H1 (cell line): Measurements from ENCODE around the gene DENND4A. TPM values are rescaled to one million over a fixed set of nuclear protein-coding genes. Genes with fewer than 3 reads are reported as not detected.

ENCODE experiments used
- CTCF ChIA-PET: fragments of 300-600 bp; sonication (Branson Sonifier 250); formaldehyde crosslinking; loops from one replicate; lab custom pipeline; 2021; ENCODE audit not compliant: partially characterized antibody; lab: Charles Lee
- POLR2A ChIA-PET: fragments of 300-600 bp; sonication (Branson Sonifier 250); formaldehyde crosslinking; loops from one replicate; lab custom pipeline; 2021; ENCODE audit warnings: inconsistent platforms; ENCODE audit not compliant: partially characterized antibody; lab: Charles Lee
- DNase-seq, 2 experiments: peaks; one replicate each; pipeline versions ENCODE4 v3.0.0 to v3.0.0-alpha.2; 2010 to 2022; ENCODE audit warnings: low spot score in 2 of 2, low read depth in 1 of 2, mixed read lengths in 1 of 2
- FAIRE-seq: peaks from 2 replicates; lab custom pipeline; 2011; peaks lifted over from hg19 to GRCh38; lab: Jason Lieb, UNC
- H2AFZ ChIP-seq: 2 replicates; pipeline ENCODE4 v1.8.1; 2012; ENCODE audit warnings: low read length, inconsistent platforms
- H2AK5ac ChIP-seq: 2 replicates; pipeline ENCODE4 v1.6.1; 2013; ENCODE audit warnings: low read depth, low read length
- H2BK120ac ChIP-seq: replicated peaks from 2 replicates; pipeline ENCODE3; 2013; ENCODE audit warnings: low read depth, low read length, inconsistent platforms
- H2BK12ac ChIP-seq: 2 replicates; pipeline ENCODE4 v1.6.1; 2013; ENCODE audit warnings: low read depth, low read length
- H2BK15ac ChIP-seq: 2 replicates; pipeline ENCODE4 v1.6.1; 2013; ENCODE audit warnings: low read length
- H2BK20ac ChIP-seq: 2 replicates; pipeline ENCODE4 v1.6.1; 2013; ENCODE audit warnings: low read length
- H2BK5ac ChIP-seq: 2 replicates; pipeline ENCODE4 v1.6.1; 2013; ENCODE audit warnings: low read depth, low read length
- H3K14ac ChIP-seq: 2 replicates; pipeline ENCODE4 v1.6.1; 2013; ENCODE audit warnings: inconsistent platforms; ENCODE audit not compliant: insufficient read length
- H3K18ac ChIP-seq: 2 replicates; pipeline ENCODE4 v1.6.1; 2013; ENCODE audit warnings: low read length; ENCODE audit errors: extremely low read depth
- H3K23ac ChIP-seq: 2 replicates; pipeline ENCODE4 v1.6.1; 2013; ENCODE audit warnings: inconsistent platforms; ENCODE audit not compliant: insufficient read length
- H3K23me2 ChIP-seq: 2 replicates; pipeline ENCODE4 v1.6.1; 2013; ENCODE audit warnings: low read depth, low read length
- H3K27ac ChIP-seq: 2 replicates; pipeline ENCODE4 v1.6.1; 2011; ENCODE audit warnings: low read depth, low read length, inconsistent platforms
- H3K27me3 ChIP-seq, 4 experiments: replicated peaks in 1 of 4; 1 replicate in 1 of 4; 2 replicates in 3 of 4; pipeline versions ENCODE4 v1.6.1 to v1.8.1; 2011 to 2013; ENCODE audit warnings: low read length in 3 of 4, mild to moderate bottlenecking in 3 of 4, inconsistent platforms in 2 of 4, mixed read lengths in 2 of 4, moderate library complexity in 1 of 4; ENCODE audit not compliant: control insufficient read depth in 3 of 4, insufficient read depth in 3 of 4; ENCODE audit errors: extremely low read depth in 1 of 4
- H3K36me3 ChIP-seq, 4 experiments: 2 replicates each; pipeline versions ENCODE4 v1.6.1 to v1.8.1; 2011 to 2013; ENCODE audit warnings: mild to moderate bottlenecking in 4 of 4, low read length in 3 of 4, moderate library complexity in 2 of 4, control low read depth in 1 of 4, inconsistent platforms in 1 of 4; ENCODE audit not compliant: insufficient read depth in 4 of 4, control insufficient read depth in 2 of 4
- H3K4ac ChIP-seq: replicated peaks from 2 replicates; pipeline ENCODE3; 2013; ENCODE audit warnings: low read length, low read depth, mixed read lengths, inconsistent platforms; ENCODE audit not compliant: insufficient read length
- H3K4me1 ChIP-seq, 4 experiments: replicated peaks in 1 of 4; 1 replicate in 1 of 4; 2 replicates in 3 of 4; pipeline versions ENCODE4 v1.6.1 to v1.8.1; 2011 to 2013; ENCODE audit warnings: low read length in 3 of 4, inconsistent platforms in 2 of 4, mixed read lengths in 1 of 4; ENCODE audit not compliant: insufficient read depth in 4 of 4, control insufficient read depth in 3 of 4
- H3K4me2 ChIP-seq, 2 experiments: 2 replicates each; pipeline versions ENCODE4 v1.6.1 to v1.8.1; 2011 to 2013; ENCODE audit warnings: low read depth in 2 of 2, low read length in 2 of 2, control low read depth in 1 of 2, inconsistent platforms in 1 of 2, mild to moderate bottlenecking in 1 of 2; ENCODE audit not compliant: insufficient read depth in 1 of 2
- H3K4me3 ChIP-seq, 4 experiments: fragments of 200-600, 300-600 bp in 1 of 4; sonication (generic), shearing (Covaris generic), sonication (Bioruptor Twin) in 1 of 4; 2 replicates each; pipeline versions ENCODE4 v1.5.1 to v1.8.1; 2011 to 2016; ENCODE audit warnings: low read length in 4 of 4, low read depth in 3 of 4, control low read depth in 2 of 4, inconsistent platforms in 2 of 4, mild to moderate bottlenecking in 2 of 4, mixed read lengths in 1 of 4, moderate library complexity in 1 of 4; ENCODE audit not compliant: insufficient read depth in 2 of 4; ENCODE audit errors: extremely low read depth in 1 of 4
- H3K56ac ChIP-seq: replicated peaks from 2 replicates; pipeline ENCODE3; 2013; ENCODE audit warnings: low read depth, mild to moderate bottlenecking, mixed read lengths, low read length, inconsistent platforms; ENCODE audit not compliant: insufficient read length
- H3K79me1 ChIP-seq: 2 replicates; pipeline ENCODE4 v1.6.1; 2013; ENCODE audit warnings: low read depth, low read length, control low read depth
- H3K79me2 ChIP-seq, 2 experiments: 2 replicates each; pipeline versions ENCODE4 v1.6.1 to v1.8.1; 2012 to 2013; ENCODE audit warnings: low read length in 2 of 2, mild to moderate bottlenecking in 2 of 2, inconsistent platforms in 1 of 2; ENCODE audit not compliant: insufficient read depth in 2 of 2, control insufficient read depth in 1 of 2
- H3K9ac ChIP-seq, 4 experiments: replicated peaks in 1 of 4; 1 replicate in 1 of 4; 2 replicates in 3 of 4; pipeline versions ENCODE4 v1.6.1 to v1.8.1; 2011 to 2013; ENCODE audit warnings: low read depth in 3 of 4, low read length in 3 of 4, control low read depth in 2 of 4, mild to moderate bottlenecking in 2 of 4, moderate library complexity in 2 of 4, inconsistent platforms in 1 of 4; ENCODE audit errors: extremely low read depth in 1 of 4
- H3K9me3 ChIP-seq, 2 experiments: 2 replicates each; pipeline versions ENCODE4 v1.6.1 to v1.8.1; 2012 to 2013; ENCODE audit warnings: mild to moderate bottlenecking in 2 of 2, moderate library complexity in 2 of 2, control low read depth in 1 of 2, inconsistent platforms in 1 of 2, low read depth in 1 of 2, low read length in 1 of 2, mixed read lengths in 1 of 2; ENCODE audit not compliant: insufficient read depth in 2 of 2
- H4K20me1 ChIP-seq, 2 experiments: replicated peaks in 1 of 2; 2 replicates each; pipeline versions ENCODE3 to v1.8.1; 2011 to 2013; ENCODE audit warnings: inconsistent platforms in 2 of 2, low read length in 2 of 2, mild to moderate bottlenecking in 1 of 2; ENCODE audit not compliant: insufficient read depth in 2 of 2, control insufficient read depth in 1 of 2
- H4K5ac ChIP-seq: 2 replicates; pipeline ENCODE4 v1.6.1; 2013; ENCODE audit warnings: low read length, low read depth, mixed read lengths, inconsistent platforms; ENCODE audit not compliant: insufficient read length
- H4K8ac ChIP-seq: 2 replicates; pipeline ENCODE4 v1.8.0; 2013; ENCODE audit warnings: mild to moderate bottlenecking, moderate library complexity, low read length, inconsistent platforms; ENCODE audit not compliant: insufficient read depth; ENCODE audit errors: extremely low read depth
- H4K91ac ChIP-seq: replicated peaks from 2 replicates; pipeline ENCODE3; 2013; ENCODE audit warnings: low read length, mixed read lengths, inconsistent platforms; ENCODE audit not compliant: insufficient read length
- CREB1 ChIP-seq: IDR thresholded peaks from 2 replicates; pipeline ENCODE4 v1.6.1; 2012; ENCODE audit warnings: inconsistent platforms
- EGR1 ChIP-seq: IDR thresholded peaks from 2 replicates; pipeline ENCODE4 v1.6.1; 2011; ENCODE audit warnings: low read depth, low read length, borderline replicate concordance
- FOSL1 ChIP-seq: IDR thresholded peaks from 2 replicates; pipeline ENCODE4 v1.6.1; 2011; ENCODE audit warnings: mild to moderate bottlenecking, low read depth, low read length, moderate library complexity; ENCODE audit not compliant: insufficient read depth
- GABPA ChIP-seq: IDR thresholded peaks from 2 replicates; pipeline ENCODE4 v1.6.1; 2011; ENCODE audit warnings: mild to moderate bottlenecking, low read length, moderate library complexity, borderline replicate concordance; ENCODE audit not compliant: insufficient read depth
- KDM1A ChIP-seq: fragments of 200-600, 300-600 bp; sonication (generic); IDR thresholded peaks from 2 replicates; pipeline ENCODE4 v1.7.1; 2016; ENCODE audit warnings: mild to moderate bottlenecking, low read length, borderline replicate concordance
- RBBP5 ChIP-seq: IDR thresholded peaks from 2 replicates; pipeline ENCODE4 v1.7.1; 2012; ENCODE audit warnings: low read depth, mild to moderate bottlenecking, inconsistent platforms, low read length, moderate library complexity, borderline replicate concordance
- SIN3A ChIP-seq, 2 experiments: IDR thresholded peaks in 1 of 2; conservative IDR thresholded peaks in 1 of 2; 2 replicates each; pipeline ENCODE4 v1.6.1; 2011 to 2012; ENCODE audit warnings: low read length in 2 of 2, improper control_type of control experiment in 1 of 2, low read depth in 1 of 2, mild to moderate bottlenecking in 1 of 2
- SIX5 ChIP-seq: IDR thresholded peaks from 2 replicates; pipeline ENCODE4 v1.6.1; 2011; ENCODE audit warnings: mild to moderate bottlenecking, low read depth, low read length
- TAF7 ChIP-seq: optimal IDR thresholded peaks from 2 replicates; pipeline ENCODE3; 2011; ENCODE audit warnings: low read depth, mild to moderate bottlenecking, inconsistent platforms, low read length, moderate library complexity, borderline replicate concordance
- TCF12 ChIP-seq: IDR thresholded peaks from 2 replicates; pipeline ENCODE4 v1.6.1; 2011; ENCODE audit warnings: low read depth, mild to moderate bottlenecking, low read length
- WGBS, 2 experiments: shearing (Covaris generic) in 1 of 2; methylation state at CpG; one replicate each; pipeline versions ENCODE4 v1.1.6 to v1.1.7; 2013 to 2015; ENCODE audit warnings: low lambda C conversion rate in 2 of 2, mixed read lengths in 2 of 2, inconsistent platforms in 1 of 2, low coverage in 1 of 2, missing lambda C conversion rate in 1 of 2; ENCODE audit not compliant: insufficient replicate concordance in 2 of 2, insufficient coverage in 1 of 2, insufficient read length in 1 of 2; ENCODE audit errors: extremely low coverage in 1 of 2, missing lambda C conversion rate in 1 of 2; 5-methylcytosine and 5-hydroxymethylcytosine counted together
- polyA plus RNA-seq, 7 experiments: library from polyadenylated mRNA; depleted of rRNA in 3 of 7; stranded (reverse) in 5 of 7; unstranded in 2 of 7; fragments of >200 nt in 5 of 7; fragments of 200-250 nt in 2 of 7; gene quantifications; 1 replicate in 5 of 7; 2 replicates in 1 of 7; 4 replicates in 1 of 7; pipeline versions ENCODE4 v1.2.1 to v1.2.3, GENCODE V29; 2011 to 2013; ENCODE audit warnings: missing spikeins in 2 of 7, mixed read lengths in 2 of 7
- total RNA-seq: library from RNA; stranded (reverse); fragmentation: NEBNext Ultra II Directional; extraction: Animal tissue kit (Norgen Biotek cat#: 25700); gene quantifications from 2 replicates; pipeline ENCODE4 v1.2.1, GENCODE V29; 2021
- TF ChIP-seq, protein P1 (sequence below): IDR thresholded peaks from 2 replicates; pipeline ENCODE4 v1.6.1; 2012; ENCODE audit warnings: low read length, inconsistent platforms
- TF ChIP-seq, protein P2 (sequence below): IDR thresholded peaks from 2 replicates; pipeline ENCODE4 v1.6.1; 2011; ENCODE audit warnings: low read depth, mild to moderate bottlenecking, low read length; ENCODE audit not compliant: insufficient read depth

Gene DENND4A
- total and polyA plus RNA-seq, 2 of the 8 experiments (the other 6 are each of a cell fraction or from before 2014, with no cell fraction given) = 1.3 to 4.7 TPM

- Histone ChIP-seq H3K27ac (no peak overlapping the region), H3K4ac (no peak overlapping the region), H3K56ac (no peak overlapping the region), H3K9me3 (no peaks in the 10 kb centered on the region), H4K8ac (no peak overlapping the region), H2BK12ac (no peak overlapping the region), H3K4me2 (no peak overlapping the region), H2AK5ac (no peak overlapping the region), H4K5ac (no peak overlapping the region), H2BK20ac (no peak overlapping the region), H3K23ac (no peak overlapping the region), H3K18ac (no peak overlapping the region), H2BK5ac (no peak overlapping the region), H2BK120ac (no peak overlapping the region), H4K91ac (no peak overlapping the region), H3K79me1 (no peaks in the 10 kb centered on the region), H3K4me3 (no peak overlapping the region), H3K36me3 (no peaks in the 10 kb centered on the region), H2AFZ (no peak overlapping the region), H4K20me1 (no peaks in the 10 kb centered on the region), H3K23me2 (no peaks in the 10 kb centered on the region), H3K14ac (no peak overlapping the region), H3K27me3 (no peaks in the 10 kb centered on the region), H2BK15ac (no peak overlapping the region), H3K79me2 (no peaks in the 10 kb centered on the region), H3K9ac (no peak overlapping the region), H3K4me1 (no peaks in the 10 kb centered on the region)
- FAIRE-seq (no peak), DNase-seq (no peak)
- WGBS, 2 experiments = 69% methylated on average over 1 of the region's 1 CpG; no CpG with 5 or more reads in 1 of the 2 experiments
- ChIA-PET CTCF (interaction anchor here (1.0 to 1.1 kb wide), 2 partner anchors 12 to 38 kb away, joined by 3 read pairs; no protein-coding TSS in a partner anchor), POLR2A (no interaction called here)
- TF ChIP-seq SIN3A (conservative IDR thresholded peaks at IDR 0.05 in 1 of 2, IDR thresholded peaks at IDR 0.05 in 1 of 2; ENCODE audit: low read depth in 1 of 2, low read length in 2 of 2) = no peak
- TF ChIP-seq KDM1A = no peak
- TF ChIP-seq, protein P1, sequence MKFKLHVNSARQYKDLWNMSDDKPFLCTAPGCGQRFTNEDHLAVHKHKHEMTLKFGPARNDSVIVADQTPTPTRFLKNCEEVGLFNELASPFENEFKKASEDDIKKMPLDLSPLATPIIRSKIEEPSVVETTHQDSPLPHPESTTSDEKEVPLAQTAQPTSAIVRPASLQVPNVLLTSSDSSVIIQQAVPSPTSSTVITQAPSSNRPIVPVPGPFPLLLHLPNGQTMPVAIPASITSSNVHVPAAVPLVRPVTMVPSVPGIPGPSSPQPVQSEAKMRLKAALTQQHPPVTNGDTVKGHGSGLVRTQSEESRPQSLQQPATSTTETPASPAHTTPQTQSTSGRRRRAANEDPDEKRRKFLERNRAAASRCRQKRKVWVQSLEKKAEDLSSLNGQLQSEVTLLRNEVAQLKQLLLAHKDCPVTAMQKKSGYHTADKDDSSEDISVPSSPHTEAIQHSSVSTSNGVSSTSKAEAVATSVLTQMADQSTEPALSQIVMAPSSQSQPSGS = no peak
- TF ChIP-seq EGR1 = no peak
- TF ChIP-seq CREB1 = no peak
- TF ChIP-seq SIX5 = no peak
- TF ChIP-seq TAF7 = no peak
- no peak for TF ChIP-seq GABPA
- TF ChIP-seq, protein P2, sequence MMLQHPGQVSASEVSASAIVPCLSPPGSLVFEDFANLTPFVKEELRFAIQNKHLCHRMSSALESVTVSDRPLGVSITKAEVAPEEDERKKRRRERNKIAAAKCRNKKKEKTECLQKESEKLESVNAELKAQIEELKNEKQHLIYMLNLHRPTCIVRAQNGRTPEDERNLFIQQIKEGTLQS = no peak
- no peak for TF ChIP-seq TCF12
- no peak for TF ChIP-seq FOSL1
- no peak for TF ChIP-seq RBBP5
These were observed 116.5 kb downstream of the DENND4A start for GRCh38 chr15:65675551-65675950.
